HepG2 (cell line): ENCODE data around the gene TCERG1L. TPM values are rescaled to one million over a fixed set of nuclear protein-coding genes. Genes with fewer than 3 reads are reported as not detected.

Experiments used
- ATAC-seq: fragments of 200-7000 bp; cut with Tn5 transposase; 3 replicates; pipeline ENCODE4 v1.9.1; 2020; ENCODE audit warnings: mild to moderate bottlenecking, moderate library complexity
- BruUV-seq: library from RNA; stranded (reverse); fragments of 400-500 nt; replicated peaks from 2 replicates; lab custom pipeline; 2021; lab: Mats Ljungman, UMichigan
- CTCF ChIA-PET: fragments of 300-600 bp; formaldehyde crosslinking; extraction: SDS; loops from one replicate; lab custom pipeline; 2021; ENCODE audit warnings: low total read pairs, inconsistent platforms, low intra/inter-chr PET ratio; lab: Yijun Ruan, JAX
- POLR2A ChIA-PET: fragments of 350-600 bp; sonication (Branson Sonifier 250); formaldehyde crosslinking; loops from one replicate; lab custom pipeline; 2020; ENCODE audit warnings: antibody characterized with exemption, inconsistent platforms; lab: Yijun Ruan, JAX
- DNase-seq: peaks from one replicate; pipeline ENCODE4 v3.0.0-alpha.2; 2015; ENCODE audit warnings: low spot score
- FAIRE-seq: peaks from 3 replicates; lab custom pipeline; 2011; peaks lifted over from hg19 to GRCh38; lab: Jason Lieb, UNC
- H2AFZ ChIP-seq: one replicate; pipeline ENCODE4 v1.6.1; 2011; ENCODE audit warnings: low read length, inconsistent platforms
- H3K27ac ChIP-seq: fragments of 300-600 bp; 3 replicates; pipeline ENCODE4 v1.8.0; 2011; ENCODE audit warnings: mixed run types, mild to moderate bottlenecking, mixed read lengths, low read length, inconsistent platforms; ENCODE audit not compliant: insufficient read depth; ENCODE audit errors: extremely low read length
- H3K27me3 ChIP-seq, 2 experiments: fragments of 200-600 bp in 1 of 2; 2 replicates in 1 of 2; 3 replicates in 1 of 2; pipeline versions ENCODE4 v1.6.0 to v1.8.0; 2011; ENCODE audit warnings: low read length in 2 of 2, mild to moderate bottlenecking in 2 of 2, moderate library complexity in 2 of 2, inconsistent platforms in 1 of 2; ENCODE audit not compliant: insufficient read depth in 2 of 2, control insufficient read depth in 1 of 2
- H3K36me3 ChIP-seq, 2 experiments: fragments of 200-600 bp in 1 of 2; replicated peaks in 1 of 2; 2 replicates in 1 of 2; 3 replicates in 1 of 2; pipeline versions ENCODE4 v1.5.1 to v1.8.0; 2011; ENCODE audit warnings: low read length in 2 of 2, inconsistent platforms in 1 of 2; ENCODE audit not compliant: insufficient read depth in 2 of 2, control insufficient read depth in 1 of 2
- H3K4me1 ChIP-seq: 2 replicates; pipeline ENCODE4 v1.5.1; 2012; ENCODE audit warnings: low read length, inconsistent platforms; ENCODE audit not compliant: insufficient read depth
- H3K4me2 ChIP-seq: 2 replicates; pipeline ENCODE4 v1.6.0; 2011; ENCODE audit warnings: low read depth, low read length, inconsistent platforms
- H3K4me3 ChIP-seq, 3 experiments: fragments of 200-600 bp in 1 of 3; sonication (generic), shearing (Covaris generic) in 1 of 3; replicated peaks in 1 of 3; 2 replicates each; pipeline ENCODE4 v1.5.1; 2011 to 2016; ENCODE audit warnings: low read length in 3 of 3, inconsistent platforms in 2 of 3, low read depth in 2 of 3, mild to moderate bottlenecking in 2 of 3, control low read depth in 1 of 3, mixed read lengths in 1 of 3; ENCODE audit not compliant: insufficient read depth in 1 of 3
- H3K79me2 ChIP-seq: one replicate; pipeline ENCODE4 v1.6.1; 2011; ENCODE audit warnings: low read length, inconsistent platforms; ENCODE audit not compliant: insufficient read depth
- H3K9ac ChIP-seq: 2 replicates; pipeline ENCODE4 v1.6.0; 2011; ENCODE audit warnings: mild to moderate bottlenecking, low read depth, low read length, inconsistent platforms; ENCODE audit not compliant: insufficient read depth
- H3K9me3 ChIP-seq: 2 replicates; pipeline ENCODE4 v1.5.1; 2012; ENCODE audit warnings: mild to moderate bottlenecking, low read length
- H4K20me1 ChIP-seq: 2 replicates; pipeline ENCODE4 v1.6.0; 2011; ENCODE audit warnings: inconsistent platforms, mild to moderate bottlenecking, low read length, moderate library complexity; ENCODE audit not compliant: insufficient read depth
- BRCA1 ChIP-seq: sonication (generic); formaldehyde crosslinking; IDR thresholded peaks from 2 replicates; pipeline ENCODE4 v1.4.0; 2020; ENCODE audit warnings: missing genetic modification reagents
- HNF4G ChIP-seq, 2 experiments: sonication (generic) in 1 of 2; formaldehyde crosslinking in 1 of 2; IDR thresholded peaks; 2 replicates each; pipeline versions ENCODE4 v1.4.0 to v1.6.1; 2011 to 2020; ENCODE audit warnings: borderline replicate concordance in 2 of 2, low read depth in 2 of 2, mild to moderate bottlenecking in 2 of 2, low read length in 1 of 2, missing genetic modification reagents in 1 of 2, moderate library complexity in 1 of 2
- HOXA3 ChIP-seq: sonication (generic); formaldehyde crosslinking; IDR thresholded peaks from 2 replicates; pipeline ENCODE4 v1.5.0; 2020; ENCODE audit warnings: missing genetic modification reagents
- MYPOP ChIP-seq: sonication (generic); formaldehyde crosslinking; IDR thresholded peaks from 2 replicates; pipeline ENCODE4 v1.8.1; 2023; ENCODE audit warnings: mild to moderate bottlenecking, moderate library complexity, missing genetic modification reagents
- REXO4 ChIP-seq: sonication (generic); formaldehyde crosslinking; IDR thresholded peaks from 2 replicates; pipeline ENCODE4 v1.8.0; 2022; ENCODE audit warnings: missing genetic modification reagents, mild to moderate bottlenecking, borderline replicate concordance
- SRSF1 ChIP-seq: fragments of 200-400 bp; formaldehyde crosslinking; optimal IDR thresholded peaks from 2 replicates; pipeline ENCODE3; 2017; ENCODE audit warnings: mild to moderate bottlenecking, low read depth, low read length, moderate library complexity
- SRSF9 ChIP-seq: fragments of 200-400 bp; formaldehyde crosslinking; IDR thresholded peaks from 2 replicates; pipeline ENCODE4 v1.6.1; 2018; ENCODE audit warnings: borderline replicate concordance, mild to moderate bottlenecking, low read depth, low read length; ENCODE audit not compliant: insufficient read depth, poor library complexity, severe bottlenecking
- ZFP41 ChIP-seq: sonication (generic); formaldehyde crosslinking; IDR thresholded peaks from 2 replicates; pipeline ENCODE4 v1.4.0; 2020; ENCODE audit warnings: mild to moderate bottlenecking, missing genetic modification reagents, borderline replicate concordance
- ZNF3 ChIP-seq: IDR thresholded peaks from 2 replicates; pipeline ENCODE4 v1.7.0; 2017; ENCODE audit warnings: inconsistent platforms
- ZNF383 ChIP-seq: sonication (generic); formaldehyde crosslinking; IDR thresholded peaks from 2 replicates; pipeline ENCODE4 v1.4.0; 2020; ENCODE audit warnings: missing genetic modification reagents, mild to moderate bottlenecking, borderline replicate concordance
- ZNF552 ChIP-seq: sonication (generic); formaldehyde crosslinking; IDR thresholded peaks from 2 replicates; pipeline ENCODE4 v1.9.0; 2022; ENCODE audit warnings: missing genetic modification reagents, mild to moderate bottlenecking, borderline replicate concordance
- ZNF557 ChIP-seq: sonication (generic); formaldehyde crosslinking; IDR thresholded peaks from 2 replicates; pipeline ENCODE4 v1.4.0; 2020; ENCODE audit warnings: missing genetic modification reagents
- ZNF564 ChIP-seq: sonication (generic); formaldehyde crosslinking; IDR thresholded peaks from 2 replicates; pipeline ENCODE4 v1.8.1; 2023; ENCODE audit warnings: mild to moderate bottlenecking, missing genetic modification reagents
- ZNF75D ChIP-seq: sonication (generic); formaldehyde crosslinking; IDR thresholded peaks from 2 replicates; pipeline ENCODE4 v1.8.1; 2023; ENCODE audit warnings: missing genetic modification reagents, mild to moderate bottlenecking, borderline replicate concordance
- ZSCAN22 ChIP-seq: sonication (generic); formaldehyde crosslinking; IDR thresholded peaks from 2 replicates; pipeline ENCODE4 v1.4.0; 2020; ENCODE audit warnings: mild to moderate bottlenecking, missing genetic modification reagents
- WGBS: methylation state at CpG from one replicate; pipeline ENCODE4 v1.1.6; 2017; ENCODE audit warnings: low lambda C conversion rate; 5-methylcytosine and 5-hydroxymethylcytosine counted together
- in situ Hi-C: cut with HindIII; loops from 2 replicates; pipeline ENCODE4 v1.10.0; 2017; ENCODE audit warnings: low pct_unique_long_range_greater_than_20kb; ENCODE audit not compliant: extremely low pct_ligation_motif_present
- intact Hi-C: fragments of 100-400 bp; cut with micrococcal nuclease; formaldehyde crosslinking; loops from one replicate; pipeline ENCODE4 v1.10.0; 2022; ENCODE audit not compliant: unreplicated experiment
- polyA plus RNA-seq, 8 experiments: library from polyadenylated mRNA; depleted of rRNA in 3 of 8; stranded (reverse) in 7 of 8; unstranded in 1 of 8; fragments of >200 nt; fragmentation: Illumina TruSeq in 4 of 8; extraction: Trizol in 4 of 8; gene quantifications; 2 replicates each; pipeline versions ENCODE4 v1.2.1 to v1.2.3, GENCODE V29; 2011 to 2016; ENCODE audit warnings: low read depth in 4 of 8, missing spikeins in 1 of 8, mixed read lengths in 1 of 8; ENCODE audit not compliant: insufficient read depth in 1 of 8
- total RNA-seq, 5 experiments: library from RNA; depleted of rRNA; stranded (reverse); fragments of >200 nt; fragmentation: Illumina TruSeq; extraction: Trizol; gene quantifications; 2 replicates each; pipeline ENCODE4 v1.2.3, GENCODE V29; 2016; ENCODE audit warnings: low read depth in 1 of 5
- TF ChIP-seq, protein P1 (sequence below), 2 experiments: sonication (generic) in 1 of 2; formaldehyde crosslinking in 1 of 2; IDR thresholded peaks; 2 replicates each; pipeline versions ENCODE4 v1.4.0 to v1.6.1; 2018 to 2020; ENCODE audit warnings: missing genetic modification reagents in 2 of 2, borderline replicate concordance in 1 of 2, low read depth in 1 of 2, mild to moderate bottlenecking in 1 of 2, missing biosample characterization in 1 of 2

The TCERG1L gene
- total and polyA plus RNA-seq, 2 of the 13 experiments (the other 11 are each of a cell fraction or from before 2014, with no cell fraction given) = not detected

DNA sequence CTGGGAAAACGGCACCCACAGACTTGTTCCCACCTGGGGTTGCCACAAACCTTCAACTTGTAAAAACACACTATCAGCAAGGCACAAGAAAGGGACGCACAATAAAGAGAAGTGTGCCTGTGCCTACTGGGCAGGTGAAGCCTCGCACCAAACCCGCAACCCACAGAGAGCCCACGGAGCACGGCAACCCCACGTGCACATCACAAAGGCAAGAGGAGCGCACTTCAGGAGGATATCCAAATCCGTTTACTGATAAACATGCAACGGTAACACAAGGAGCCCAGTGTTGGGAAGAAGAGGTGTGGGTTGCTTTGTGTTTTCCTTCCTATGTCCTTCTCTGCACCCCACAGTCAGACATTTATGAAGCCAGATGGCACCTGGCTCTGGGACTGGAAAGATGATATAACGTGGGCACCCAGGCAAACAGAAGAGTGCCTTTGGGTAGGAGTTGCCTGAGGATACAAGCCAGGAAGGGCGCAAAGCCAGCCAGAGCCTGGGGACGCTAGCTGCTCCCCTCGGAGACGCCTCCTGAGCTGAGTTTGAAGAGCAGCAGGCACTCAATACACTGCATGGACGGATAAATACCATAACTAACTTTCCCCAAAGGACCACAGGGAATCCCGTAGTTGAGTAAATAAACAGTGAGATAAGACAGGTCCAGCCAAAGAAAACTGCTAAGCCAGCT, 41.6 kb downstream of the TCERG1L start:
- POLR2A ChIA-PET = no interaction called here
- Histone ChIP-seq H3K27me3 (peaks cover 6 to 23% of the 10 kb centered on the region in 2 experiments; a peak in 3 of 5 replicates), H3K79me2 (no peaks in the 10 kb centered on the region), H3K9ac (no peak overlapping the region), H3K4me2 (no peak overlapping the region), H3K4me3 (no peak overlapping the region), H3K27ac (no peak overlapping the region), H2AFZ (no peak overlapping the region), H4K20me1 (no peaks in the 10 kb centered on the region), H3K4me1 (no peaks in the 10 kb centered on the region), H3K36me3 (no peaks in the 10 kb centered on the region), H3K9me3 (no peaks in the 10 kb centered on the region)
- DNase-seq = no peak
- 29% methylated on average over 7 of the region's 17 CpGs for WGBS
- CTCF ChIA-PET = no interaction called here
- BruUV-seq = no TSS peak
- TF ChIP-seq ZNF3 (no peak), MYPOP (no peak), ZNF552 (CRISPR knock-in tag) (no peak), SRSF1 (no peak), ZFP41 (CRISPR knock-in tag) (no peak), ZNF557 (CRISPR knock-in tag) (no peak), SRSF9 (no peak)
- FAIRE-seq = no peak
- no peak for ATAC-seq
- intact Hi-C loops = no loop called here
- in situ Hi-C loops = no loop called here

DNA sequence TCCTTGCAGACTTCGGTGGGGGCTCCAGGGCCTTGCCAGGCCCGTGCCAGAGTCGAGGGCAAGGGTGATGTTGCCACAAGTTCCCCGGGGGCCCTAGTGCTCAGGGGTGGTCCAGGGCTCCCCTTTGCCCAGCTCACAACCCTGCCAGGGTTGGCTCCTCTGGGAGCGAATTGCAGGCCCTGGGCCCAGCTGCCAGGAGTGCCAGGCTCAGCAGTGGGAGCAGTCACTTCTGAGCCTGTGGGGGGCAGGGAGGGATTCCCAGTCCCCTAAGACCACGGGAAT, 43.8 kb downstream of the TCERG1L start:
- Histone ChIP-seq H3K4me2 (no peak overlapping the region), H2AFZ (no peak overlapping the region), H3K79me2 (no peaks in the 10 kb centered on the region), H3K36me3 (no peaks in the 10 kb centered on the region), H3K9me3 (no peaks in the 10 kb centered on the region), H3K4me3 (no peak overlapping the region), H3K27me3 (peaks cover 3 to 31% of the 10 kb centered on the region in 2 experiments; a peak in 4 of 5 replicates), H3K4me1 (no peaks in the 10 kb centered on the region), H3K27ac (no peak overlapping the region), H4K20me1 (no peaks in the 10 kb centered on the region), H3K9ac (no peak overlapping the region)
- in situ Hi-C loops = no loop called here
- ChIA-PET CTCF (no interaction called here), POLR2A (no interaction called here)
- intact Hi-C loops = no loop called here
- ATAC-seq (no peak), DNase-seq (no peak), FAIRE-seq (no peak)
- 0% methylated on average over 1 of the region's 6 CpGs for WGBS
- BruUV-seq = no TSS peak
- TF ChIP-seq HNF4G (IDR thresholded peaks at IDR 0.05; ENCODE audit: borderline replicate concordance, low read depth, low read length) (no peak), HNF4G (CRISPR knock-in tag; IDR thresholded peaks at IDR 0.05; ENCODE audit: borderline replicate concordance, low read depth) (no peak), HOXA3 (CRISPR knock-in tag) (no peak), ZNF383 (CRISPR knock-in tag) (no peak), REXO4 (CRISPR knock-in tag) (no peak), ZNF564 (CRISPR knock-in tag) (no peak), ZSCAN22 (CRISPR knock-in tag) (no peak), BRCA1 (CRISPR knock-in tag) (no peak), ZNF75D (no peak)
- TF ChIP-seq, protein P1, sequence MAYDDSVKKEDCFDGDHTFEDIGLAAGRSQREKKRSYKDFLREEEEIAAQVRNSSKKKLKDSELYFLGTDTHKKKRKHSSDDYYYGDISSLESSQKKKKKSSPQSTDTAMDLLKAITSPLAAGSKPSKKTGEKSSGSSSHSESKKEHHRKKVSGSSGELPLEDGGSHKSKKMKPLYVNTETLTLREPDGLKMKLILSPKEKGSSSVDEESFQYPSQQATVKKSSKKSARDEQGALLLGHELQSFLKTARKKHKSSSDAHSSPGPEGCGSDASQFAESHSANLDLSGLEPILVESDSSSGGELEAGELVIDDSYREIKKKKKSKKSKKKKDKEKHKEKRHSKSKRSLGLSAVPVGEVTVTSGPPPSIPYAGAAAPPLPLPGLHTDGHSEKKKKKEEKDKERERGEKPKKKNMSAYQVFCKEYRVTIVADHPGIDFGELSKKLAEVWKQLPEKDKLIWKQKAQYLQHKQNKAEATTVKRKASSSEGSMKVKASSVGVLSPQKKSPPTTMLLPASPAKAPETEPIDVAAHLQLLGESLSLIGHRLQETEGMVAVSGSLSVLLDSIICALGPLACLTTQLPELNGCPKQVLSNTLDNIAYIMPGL (CRISPR knock-in tag; IDR thresholded peaks at IDR 0.05; ENCODE audit: borderline replicate concordance in 1 of 2, low read depth in 1 of 2) = no peak
